ENCODE results near the gene PDCD1. TPM values are rescaled to one million over a fixed set of nuclear protein-coding genes. Genes with fewer than 3 reads are reported as not detected.

PDCD1 gene
- total RNA-seq, 2 experiments from 2014 or later, result 9.5 to 11.4 TPM

GRCh38 chr2:241864168-241864849, 5.6 kb upstream of the PDCD1 start:
- ATAC-seq (ENCODE audit: poor library complexity), result no peak
- Histone ChIP-seq H3K9me3 (ENCODE audit: control insufficient read depth in 1 of 2, insufficient read depth in 1 of 2, low read length in 2 of 2) (no peaks in the 10 kb centered on the region), H3K4me3 (ENCODE audit: low read length) (no peak overlapping the region), H3K27ac (ENCODE audit: low read depth in 1 of 2, low read length in 2 of 2) (no peak overlapping the region), H3K27me3 (ENCODE audit: control insufficient read depth in 1 of 2, insufficient read depth in 2 of 2, low read length in 2 of 2) (peaks cover 0 to 6% of the 10 kb centered on the region in 2 experiments), H3K4me1 (ENCODE audit: insufficient read depth, low read length) (peaks cover 93% of the 10 kb centered on the region), H3K36me3 (ENCODE audit: insufficient read depth, low read length) (no peaks in the 10 kb centered on the region)
- Mint-ChIP-seq H3K9me3 (no peaks in the 10 kb centered on the region), H3K36me3 (ENCODE audit: low read depth) (no peaks in the 10 kb centered on the region), H3K4me1 (ENCODE audit: low read depth) (peaks cover 70% of the 10 kb centered on the region), H3K4me3 (peak overlapping the region; percentile 49), H3K27ac (peak overlapping the region; percentile 3), H3K27me3 (peaks cover 41% of the 10 kb centered on the region)
- ChIA-PET POLR2A (no interaction called here), CTCF (no interaction called here)
- TF ChIP-seq CTCF (IDR thresholded peaks at IDR 0.05), result no peak
- intact Hi-C loops (cut with DNase I, micrococcal nuclease), result loop anchor here in 1 of 2 experiments (10.0 kb wide), 1 partner anchor 50 kb away; no protein-coding TSS in a partner anchor
- no peak for DNase-seq

- no peaks in the 10 kb centered on the region for H3K36me3 ChIP-seq (ENCODE audit: insufficient read depth, low read length)
- Mint-ChIP-seq H3K4me3 (peak overlapping the region; percentile 61), H3K9me3 (no peaks in the 10 kb centered on the region), H3K36me3 (ENCODE audit: low read depth) (no peaks in the 10 kb centered on the region), H3K27me3 (peaks cover 41% of the 10 kb centered on the region), H3K4me1 (ENCODE audit: low read depth) (peaks cover 66% of the 10 kb centered on the region), H3K27ac (peak overlapping the region; percentile 48)
- H3K4me1 ChIP-seq (ENCODE audit: insufficient read depth, low read length), result peaks cover 93% of the 10 kb centered on the region
- intact Hi-C loops (cut with DNase I, micrococcal nuclease), result loop anchor here in 1 of 2 experiments (10.0 kb wide), 1 partner anchor 49 kb away; no protein-coding TSS in a partner anchor
- no peak overlapping the region for H3K27ac ChIP-seq (ENCODE audit: low read depth in 1 of 2, low read length in 2 of 2)
- H3K9me3 ChIP-seq (ENCODE audit: control insufficient read depth in 1 of 2, insufficient read depth in 1 of 2, low read length in 2 of 2), result no peaks in the 10 kb centered on the region
- H3K4me3 ChIP-seq (ENCODE audit: low read length), result peak overlapping the region; percentile 37
- DNase-seq, result peak in 4 of 14 experiments; percentile 38 to 73 (median 63)
- TF ChIP-seq CTCF (IDR thresholded peaks at IDR 0.05), result no peak
- CTCF ChIA-PET, result no interaction called here
- peaks cover 0 to 6% of the 10 kb centered on the region in 2 experiments for H3K27me3 ChIP-seq (ENCODE audit: control insufficient read depth in 1 of 2, insufficient read depth in 2 of 2, low read length in 2 of 2)
- POLR2A ChIA-PET, result no interaction called here
- no peak for ATAC-seq (ENCODE audit: poor library complexity)
Measured at GRCh38 chr2:241863536-241863954, 4.9 kb upstream of the PDCD1 start.

- Mint-ChIP-seq H3K27ac (peak overlapping the region; percentile 48), H3K27me3 (peaks cover 41% of the 10 kb centered on the region), H3K4me1 (ENCODE audit: low read depth) (peaks cover 64% of the 10 kb centered on the region), H3K9me3 (no peaks in the 10 kb centered on the region), H3K4me3 (peak overlapping the region; percentile 61), H3K36me3 (ENCODE audit: low read depth) (no peaks in the 10 kb centered on the region)
- H3K27me3 ChIP-seq (ENCODE audit: control insufficient read depth in 1 of 2, insufficient read depth in 2 of 2, low read length in 2 of 2), result peaks cover 0 to 6% of the 10 kb centered on the region in 2 experiments
- peak overlapping the region; percentile 37 for H3K4me3 ChIP-seq (ENCODE audit: low read length)
- no peak for TF ChIP-seq CTCF (IDR thresholded peaks at IDR 0.05)
- ChIA-PET POLR2A (no interaction called here), CTCF (no interaction called here)
- peak in 1 of 14 experiments; percentile 29 for DNase-seq
- no peak overlapping the region for H3K27ac ChIP-seq (ENCODE audit: low read depth in 1 of 2, low read length in 2 of 2)
- H3K4me1 ChIP-seq (ENCODE audit: insufficient read depth, low read length), result peaks cover 93% of the 10 kb centered on the region
- H3K36me3 ChIP-seq (ENCODE audit: insufficient read depth, low read length), result no peaks in the 10 kb centered on the region
- intact Hi-C loops (cut with DNase I, micrococcal nuclease), result loop anchor here in 1 of 2 experiments (10.0 kb wide), 1 partner anchor 48 kb away; no protein-coding TSS in a partner anchor
- no peak for ATAC-seq (ENCODE audit: poor library complexity)
- no peaks in the 10 kb centered on the region for H3K9me3 ChIP-seq (ENCODE audit: control insufficient read depth in 1 of 2, insufficient read depth in 1 of 2, low read length in 2 of 2)
Measured at GRCh38 chr2:241862775-241863535, 4.3 kb upstream of the PDCD1 start.
